ENCODE data around the gene CBFA2T3.
A peak's percentile ranks its signal among the peaks of the same experiment; 100 is the strongest.
"Not testable (repeated sequence)": the region's sequence is repeated elsewhere in the genome, so short reads cannot be mapped to it uniquely, and the experiment has no call there.

The CBFA2T3 gene

DNA sequence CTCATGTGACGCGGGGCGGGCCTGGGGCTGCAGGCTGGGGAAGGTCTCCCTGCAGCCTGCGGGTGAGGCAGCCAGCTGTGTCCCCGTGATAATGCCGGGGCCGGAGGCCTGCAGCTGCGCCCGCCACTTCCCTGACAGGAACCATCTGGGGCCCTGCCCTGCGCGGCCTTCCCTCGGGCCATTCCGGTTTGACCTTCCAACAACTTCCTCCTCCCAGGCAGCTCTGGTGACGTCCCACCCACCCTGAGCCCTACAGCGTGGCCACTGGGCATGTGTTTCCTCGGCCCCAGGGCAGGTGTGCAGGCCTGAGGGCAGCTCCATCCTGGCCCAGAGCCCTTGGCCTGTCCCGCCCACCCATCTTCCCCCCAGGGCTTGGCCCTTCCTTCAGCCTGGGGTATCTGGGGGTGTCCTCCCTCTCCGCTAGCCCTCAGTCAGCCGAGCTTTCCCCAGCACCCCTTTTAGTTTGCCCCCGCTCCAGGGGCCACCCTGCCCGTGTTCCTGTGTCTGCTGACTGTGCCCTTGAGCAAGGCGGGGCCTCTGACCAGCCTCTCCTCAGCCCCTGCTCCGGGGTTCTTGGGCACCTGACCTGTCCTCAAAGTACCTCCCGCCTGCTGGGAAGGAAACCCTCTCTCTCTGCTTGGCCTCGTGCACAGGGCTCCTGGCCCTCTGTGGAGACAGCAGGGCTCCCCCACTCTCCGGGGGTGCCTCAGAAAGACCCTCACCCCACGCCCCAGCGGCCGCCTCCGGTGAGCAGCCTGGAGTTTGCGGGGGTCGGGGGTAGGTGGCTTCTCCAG lies at the start of gene CBFA2T3:
CBFA2T3 (minus strand) TSS at position 190 of the 794 bp plus-strand sequence. CDS start 400 bp downstream, outside the sequence.
- DNase-seq: peak in 33 of 56 donors; percentile 4 to 59 (median 31)

GRCh38 chr16:89026121-89026612 lies 49.2 kb upstream of the CBFA2T3 start:
- DNase-seq: no peak

DNA sequence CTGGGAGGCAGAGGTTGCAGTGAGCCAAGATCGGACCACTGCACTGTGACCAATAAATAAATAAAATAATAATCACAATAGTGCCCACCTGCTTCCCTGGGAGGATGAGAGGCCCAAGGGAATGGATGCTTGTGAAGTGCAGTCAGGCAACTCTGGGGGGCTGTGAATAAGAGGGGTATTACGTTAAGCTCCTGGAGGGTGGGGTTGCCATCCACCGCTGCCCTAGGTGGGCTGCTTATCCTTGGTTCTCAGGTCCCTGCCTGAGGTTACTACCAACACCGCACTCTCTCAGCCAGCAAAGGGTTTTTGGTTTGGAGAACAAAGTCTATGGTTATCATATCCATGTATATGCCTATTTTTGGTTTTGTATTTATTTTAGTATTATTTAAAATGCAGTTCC lies 48.6 kb upstream of the CBFA2T3 start:
- no peak for DNase-seq

GRCh38 chr16:89024546-89025060 lies 47.6 kb upstream of the CBFA2T3 start:
- DNase-seq: no peak

GRCh38 chr16:89023621-89024511 lies 46.9 kb upstream of the CBFA2T3 start:
- no peak for DNase-seq

DNA sequence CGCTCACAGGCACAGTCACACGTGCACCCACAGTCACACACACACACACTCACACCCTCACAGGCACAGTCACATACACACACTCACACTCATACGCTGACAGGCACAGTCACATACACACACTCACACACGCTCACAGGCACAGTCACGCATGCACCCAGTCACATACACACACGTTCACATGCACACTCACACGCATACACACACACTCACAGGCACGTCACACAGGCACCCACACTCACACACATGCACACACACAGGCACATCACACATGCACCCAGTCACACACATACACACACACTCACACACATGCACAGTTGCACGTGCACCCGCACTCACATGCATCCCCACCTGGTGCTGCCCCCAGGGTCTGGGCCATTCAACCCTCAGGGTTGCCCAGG lies 46.1 kb upstream of the CBFA2T3 start:
- DNase-seq: no peak

DNA sequence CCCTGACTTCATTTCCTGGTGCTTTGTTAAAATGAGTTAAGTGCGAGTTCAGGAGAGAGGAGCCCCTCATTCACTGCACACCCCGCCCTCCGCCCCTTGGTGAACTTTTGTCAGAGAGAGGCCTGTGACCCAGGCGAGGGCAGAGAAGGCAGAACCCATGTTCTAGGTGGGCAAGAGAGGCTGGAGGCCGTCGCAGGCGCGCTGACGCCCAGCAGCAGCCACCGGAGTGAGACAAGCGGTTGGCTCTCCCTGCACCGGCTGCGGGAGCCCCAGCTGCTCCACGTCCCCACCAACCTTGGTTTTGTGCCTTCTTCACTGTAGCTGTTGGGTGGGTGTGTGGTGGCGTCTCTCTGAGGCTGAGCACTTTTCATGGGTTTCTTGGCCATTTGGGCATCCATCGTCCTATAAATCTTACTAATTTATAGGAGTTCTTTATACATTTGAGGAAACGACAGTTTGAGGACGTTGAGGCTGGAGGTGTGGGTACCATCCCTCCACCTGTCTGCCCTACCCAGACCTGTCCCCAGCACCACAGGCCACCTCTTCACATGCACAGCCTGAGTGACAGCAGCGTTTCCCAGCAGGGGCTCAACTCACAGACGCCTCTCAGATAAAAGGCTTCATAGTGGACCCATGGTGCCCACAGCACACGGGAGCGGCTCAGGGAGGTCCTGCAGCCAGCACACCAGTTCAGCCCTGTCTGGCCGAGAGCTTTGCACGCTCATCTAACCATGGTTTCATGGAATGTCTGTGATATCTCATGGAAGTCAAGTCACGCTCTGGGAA lies 45.2 kb upstream of the CBFA2T3 start:
- no peak for DNase-seq

DNA sequence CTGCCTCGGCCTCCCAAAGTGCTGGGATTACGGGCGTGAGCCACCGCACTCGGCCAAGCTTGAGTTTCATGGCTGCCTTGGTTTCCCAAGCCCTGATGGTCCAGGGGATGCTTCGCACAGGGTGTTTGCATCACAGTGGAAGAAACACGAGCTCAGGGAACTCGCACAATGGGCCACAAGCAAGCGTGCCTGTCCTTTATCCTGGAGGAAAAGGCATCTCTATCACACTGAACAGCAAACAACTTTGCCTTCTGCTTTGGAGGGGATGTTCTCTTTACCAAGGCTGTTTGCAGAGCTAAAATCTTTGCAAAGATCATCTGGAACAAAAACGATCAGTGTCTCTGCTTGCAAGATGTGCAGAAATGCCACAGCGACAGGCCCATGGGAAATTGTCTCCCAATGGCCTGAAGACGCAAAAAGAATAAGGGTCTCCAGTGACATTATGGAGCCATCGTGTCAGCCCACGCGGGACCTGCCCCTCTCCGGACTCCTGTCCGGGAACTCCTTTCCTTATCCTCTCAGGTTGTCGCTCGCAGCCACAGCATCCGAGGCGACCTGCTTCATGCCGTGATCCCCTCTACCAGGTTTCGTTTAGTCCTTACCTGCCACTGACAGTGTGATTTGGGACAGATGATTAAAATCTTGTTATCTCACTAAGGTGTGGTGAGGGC lies 44.1 kb upstream of the CBFA2T3 start:
- no peak for DNase-seq

- no peak for DNase-seq
Observed at GRCh38 chr16:89020068-89020924, 43.3 kb upstream of the CBFA2T3 start.

DNA sequence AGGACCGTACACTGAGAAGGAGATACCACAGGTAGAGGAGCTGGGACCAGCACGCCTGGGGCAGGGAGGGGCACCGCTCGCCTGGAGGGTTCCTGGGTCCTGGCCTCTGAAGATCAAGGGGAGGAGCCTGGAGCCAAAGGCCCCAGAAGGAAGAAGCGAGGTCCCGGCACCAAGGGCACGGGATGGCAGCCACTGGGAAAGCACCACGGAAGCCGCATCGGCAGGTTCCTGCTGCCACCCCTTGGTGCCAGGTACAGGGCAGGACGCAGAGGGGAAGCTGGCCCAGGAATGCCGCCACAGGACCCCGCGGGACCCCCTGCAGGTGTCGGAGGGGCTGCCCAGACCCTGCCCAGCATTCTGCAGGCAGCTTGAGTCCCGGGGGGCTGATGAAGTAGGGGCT lies 42.5 kb upstream of the CBFA2T3 start:
- DNase-seq: no peak

GRCh38 chr16:89018282-89019158 lies 41.5 kb upstream of the CBFA2T3 start:
- no peak for DNase-seq

DNA sequence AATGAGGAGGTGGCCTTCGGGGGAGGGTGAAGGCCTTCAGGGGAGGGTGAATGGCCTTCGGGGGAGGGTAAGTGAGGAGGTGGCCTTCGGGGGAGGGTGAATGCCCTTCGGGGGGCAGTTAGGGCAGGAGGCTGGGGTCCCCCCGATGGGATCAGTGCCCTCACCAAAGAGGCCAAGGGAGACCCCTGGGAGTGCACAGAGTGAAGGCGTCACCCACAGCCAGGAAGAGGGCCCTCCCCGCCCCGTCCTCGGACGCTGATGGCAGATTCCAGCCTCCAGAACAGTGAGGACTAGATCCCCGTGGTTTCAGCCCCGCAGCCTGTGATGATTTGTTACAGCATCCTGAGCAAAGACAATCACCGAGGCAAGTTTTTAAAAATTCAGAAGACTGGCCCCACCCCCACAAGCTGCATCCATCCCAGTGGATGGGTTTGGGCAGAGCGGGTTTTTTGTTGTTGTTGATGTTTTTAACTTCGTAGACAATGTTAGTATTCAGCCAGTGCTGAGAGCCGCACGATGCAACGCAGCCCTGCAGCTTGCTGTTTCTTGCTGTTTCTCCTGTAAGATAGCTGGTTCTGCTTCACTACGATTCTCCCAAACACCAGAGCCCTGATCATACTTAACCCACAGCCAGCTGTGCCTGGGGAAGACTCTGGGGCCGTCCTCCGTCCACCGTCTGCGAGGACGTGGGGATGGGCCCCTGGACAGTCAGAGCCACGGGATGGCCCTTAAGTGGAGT lies 40.7 kb upstream of the CBFA2T3 start:
- peak in 1 of 56 donors; percentile 17 for DNase-seq

DNA sequence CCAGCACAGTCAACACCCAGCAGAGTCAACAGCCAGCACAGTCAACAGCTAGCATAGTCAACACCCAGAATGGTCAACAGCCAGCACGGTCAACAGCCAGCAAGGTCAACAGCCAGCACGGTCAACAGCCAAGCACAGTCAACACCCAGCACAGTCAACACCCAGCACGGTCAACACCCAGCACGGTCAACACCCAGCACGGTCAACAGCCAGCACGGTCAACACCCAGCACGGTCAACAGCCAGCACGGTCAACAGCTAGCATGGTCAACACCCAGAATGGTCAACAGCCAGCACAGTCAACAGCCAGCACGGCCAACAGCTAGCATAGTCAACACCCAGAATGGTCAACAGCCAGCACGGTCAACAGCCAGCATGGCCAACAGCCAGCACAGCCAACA lies 39.6 kb upstream of the CBFA2T3 start:
- DNase-seq: not testable (repeated sequence)

- no peak for DNase-seq
Observed at GRCh38 chr16:89015271-89015859, 38.4 kb upstream of the CBFA2T3 start.

DNA sequence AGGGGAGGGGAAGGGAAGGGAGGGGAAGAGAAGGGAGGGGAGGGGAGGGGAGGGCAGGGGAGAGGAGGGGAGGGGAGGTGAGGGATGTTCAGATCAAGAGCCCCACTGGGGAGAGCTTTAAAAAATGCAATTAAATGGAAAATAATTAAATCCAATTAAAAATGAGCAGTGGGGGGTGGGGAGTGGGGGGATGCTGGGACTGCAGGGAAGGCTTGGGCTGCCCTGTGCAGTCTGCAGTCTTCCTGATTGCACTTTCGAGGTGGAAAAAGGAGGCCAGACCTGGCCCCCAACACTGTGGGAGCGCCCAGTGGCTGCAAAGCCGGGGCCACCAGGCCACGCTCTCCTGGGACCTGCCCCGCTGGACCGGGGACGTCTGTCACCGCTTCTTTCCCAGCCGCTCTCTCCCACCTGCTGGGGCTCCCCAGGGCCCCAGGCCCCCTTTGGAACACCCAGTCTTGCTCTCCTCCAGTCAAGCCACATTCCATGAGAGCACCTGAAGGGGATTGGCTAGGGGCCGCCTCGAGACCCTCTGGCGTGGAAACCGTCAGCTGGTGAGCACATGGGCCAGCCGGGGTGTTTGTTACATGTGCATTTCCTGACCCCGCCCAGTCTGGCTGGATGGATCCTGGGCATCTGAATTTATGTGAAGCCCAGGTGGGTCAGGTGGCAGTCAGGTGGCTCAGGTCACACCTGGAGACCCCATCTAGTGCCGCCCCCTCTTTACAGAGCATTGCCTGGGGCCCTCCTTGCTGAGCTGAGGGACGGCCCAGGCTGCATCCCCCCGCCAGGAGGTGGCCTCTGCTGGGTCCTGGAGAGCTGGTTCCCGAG lies 37.6 kb upstream of the CBFA2T3 start:
- no peak for DNase-seq

DNA sequence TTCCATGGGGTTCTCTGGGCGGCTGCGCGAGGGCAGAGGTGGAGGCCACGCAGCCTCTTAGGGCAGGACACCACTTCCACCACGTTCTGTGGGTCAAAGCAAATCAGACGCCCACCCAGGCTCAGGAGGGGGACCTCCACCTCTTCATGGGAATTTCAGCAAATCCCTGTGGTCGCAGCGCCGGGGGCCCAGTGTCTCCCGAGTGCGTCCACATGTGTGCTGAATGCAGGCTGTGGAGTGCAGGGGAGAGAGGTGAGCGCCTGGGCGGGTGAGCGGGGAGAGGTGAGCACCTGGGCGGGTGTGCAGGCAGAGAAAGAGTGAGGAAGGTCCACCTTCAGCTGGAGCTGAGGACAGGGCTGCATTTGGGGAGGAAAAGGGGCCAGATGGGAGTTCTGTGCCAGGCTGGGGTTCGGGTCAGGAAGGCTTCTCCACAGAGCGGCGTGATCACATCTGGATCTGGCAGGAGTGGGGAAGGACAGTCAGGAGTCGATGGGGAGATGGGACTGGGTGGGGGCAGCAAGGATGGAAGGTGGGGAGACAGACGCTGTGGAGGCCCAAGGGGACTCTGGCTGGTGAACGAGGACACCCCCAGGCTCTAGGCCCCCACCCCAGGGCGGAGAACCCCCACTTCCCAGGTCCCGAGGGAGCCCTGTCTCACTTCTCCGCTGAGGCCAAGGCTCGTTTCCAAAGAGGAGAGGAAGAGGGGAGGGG lies 36.8 kb upstream of the CBFA2T3 start:
- DNase-seq: no peak

Data from amygdala (tissue), 56 donors.